HG03045 (cell line): ENCODE results near the gene G3BP1.
"Not testable (repeated sequence)": the region's sequence is repeated elsewhere in the genome, so short reads cannot be mapped to it uniquely, and the experiment has no call there.

Experiments
- ATAC-seq: cut with Tn5 transposase; IDR thresholded peaks from one replicate; pipeline ENCODE4 v1.9.1; 2021; ENCODE audit warnings: mild to moderate bottlenecking, moderate library complexity; ENCODE audit not compliant: unreplicated experiment

The G3BP1 gene

GRCh38 chr5:151793358-151793757, 21.6 kb downstream of the G3BP1 start:
- no peak for ATAC-seq

- no peak for ATAC-seq
These were observed 23.7 kb downstream of the G3BP1 start for GRCh38 chr5:151795426-151795825.

- ATAC-seq = no peak
These were observed 26.9 kb downstream of the G3BP1 start for GRCh38 chr5:151798674-151799073.

- no peak for ATAC-seq
These were observed 27.7 kb downstream of the G3BP1 start for GRCh38 chr5:151799407-151799806.

GRCh38 chr5:151800532-151800931, 28.8 kb downstream of the G3BP1 start:
- no peak for ATAC-seq

GRCh38 chr5:151805414-151806223, 33.9 kb downstream of the G3BP1 start:
- no peak for ATAC-seq

GRCh38 chr5:151808451-151809169, 36.9 kb downstream of the G3BP1 start:
- ATAC-seq = no peak

- ATAC-seq = no peak
These were observed 38.7 kb downstream of the G3BP1 start for GRCh38 chr5:151810449-151810848.

- no peak for ATAC-seq
These were observed 39.1 kb downstream of the G3BP1 start for GRCh38 chr5:151810897-151811296.

GRCh38 chr5:151811593-151812321, 40.0 kb downstream of the G3BP1 start:
- no peak for ATAC-seq

- no peak for ATAC-seq
These were observed 41.1 kb downstream of the G3BP1 start for GRCh38 chr5:151812757-151813309.

- ATAC-seq = no peak
These were observed 43.3 kb downstream of the G3BP1 start for GRCh38 chr5:151815051-151815450.

GRCh38 chr5:151819830-151820229, 48.1 kb downstream of the G3BP1 start:
- no peak for ATAC-seq

- no peak for ATAC-seq
These were observed 48.5 kb downstream of the G3BP1 start for GRCh38 chr5:151820271-151820670.

GRCh38 chr5:151820903-151821302, 49.1 kb downstream of the G3BP1 start:
- no peak for ATAC-seq

- ATAC-seq = no peak
These were observed 50.4 kb downstream of the G3BP1 start for GRCh38 chr5:151822141-151822540.

GRCh38 chr5:151825445-151825844, 53.7 kb downstream of the G3BP1 start:
- ATAC-seq = no peak

- ATAC-seq = no peak
These were observed 57.6 kb downstream of the G3BP1 start for GRCh38 chr5:151829370-151829769.

- not testable (repeated sequence) for ATAC-seq
These were observed 61.1 kb downstream of the G3BP1 start for GRCh38 chr5:151832843-151833242.

- no peak for ATAC-seq
These were observed 75.0 kb downstream of the G3BP1 start for GRCh38 chr5:151846765-151847164.

GRCh38 chr5:151847871-151848270, 76.1 kb downstream of the G3BP1 start:
- no peak for ATAC-seq
